ENCODE results near the gene YAE1.

- TF ChIP-seq SUZ12 (IDR thresholded peaks at IDR 0.05; ENCODE audit: extremely low read depth, insufficient read depth, insufficient read length) (no peak), YY1 (IDR thresholded peaks at IDR 0.05; ENCODE audit: insufficient read depth, insufficient read length) (no peak)
Observed at GRCh38 chr7:39547336-39547735, 18.9 kb upstream of the YAE1 start.
